Stomach smooth muscle (tissue), 2 donors: ENCODE data around the gene YIPF7.

Experiments used
- H3K27ac ChIP-seq: one replicate; pipeline ENCODE4 v1.7.0; 2013; ENCODE audit warnings: mild to moderate bottlenecking, low read length, inconsistent platforms
- H3K27me3 ChIP-seq, 2 donors: one replicate each; pipeline ENCODE4 v1.7.0; 2013; ENCODE audit warnings: low read length in 2 of 2; ENCODE audit not compliant: insufficient read depth in 2 of 2, control insufficient read depth in 1 of 2
- H3K36me3 ChIP-seq, 2 donors: one replicate each; pipeline ENCODE4 v1.7.0; 2013; ENCODE audit warnings: low read length in 2 of 2; ENCODE audit not compliant: control insufficient read depth in 2 of 2, insufficient read depth in 2 of 2
- H3K4me1 ChIP-seq: one replicate; pipeline ENCODE4 v1.7.0; 2013; ENCODE audit warnings: low read length; ENCODE audit not compliant: control insufficient read depth, insufficient read depth
- H3K4me3 ChIP-seq, 2 donors: one replicate each; pipeline ENCODE4 v1.7.0; 2013; ENCODE audit warnings: low read length in 2 of 2
- H3K9ac ChIP-seq, 2 donors: one replicate each; pipeline ENCODE4 v1.7.0; 2013; ENCODE audit warnings: low read length in 2 of 2, mild to moderate bottlenecking in 1 of 2
- H3K9me3 ChIP-seq, 2 donors: one replicate each; pipeline ENCODE4 v1.7.0; 2013; ENCODE audit warnings: low read length in 2 of 2; ENCODE audit not compliant: control insufficient read depth in 2 of 2
- donor health status: healthy.
- donor health status: Pancreatic carcinoma.

Gene YIPF7

GRCh38 chr4:44623676-44624075 is 27.7 kb downstream of the YIPF7 start:
- H3K9me3 ChIP-seq, result no peaks in the 10 kb centered on the region
- H3K27ac ChIP-seq, result no peak overlapping the region
- no peak overlapping the region for H3K9ac ChIP-seq
- H3K4me1 ChIP-seq, result no peaks in the 10 kb centered on the region
- no peaks in the 10 kb centered on the region for H3K36me3 ChIP-seq
- no peaks in the 10 kb centered on the region for H3K27me3 ChIP-seq
- H3K4me3 ChIP-seq, result no peak overlapping the region

GRCh38 chr4:44616621-44617020 is 34.8 kb downstream of the YIPF7 start:
- Histone ChIP-seq H3K27me3 (no peaks in the 10 kb centered on the region), H3K4me3 (no peak overlapping the region), H3K27ac (no peak overlapping the region), H3K9me3 (no peaks in the 10 kb centered on the region), H3K36me3 (no peaks in the 10 kb centered on the region), H3K9ac (no peak overlapping the region), H3K4me1 (no peaks in the 10 kb centered on the region)

GRCh38 chr4:44583393-44583792 is 68.0 kb downstream of the YIPF7 start:
- Histone ChIP-seq H3K27ac (no peak overlapping the region), H3K9me3 (no peaks in the 10 kb centered on the region), H3K27me3 (no peaks in the 10 kb centered on the region), H3K36me3 (no peaks in the 10 kb centered on the region), H3K4me3 (no peak overlapping the region), H3K9ac (no peak overlapping the region), H3K4me1 (no peaks in the 10 kb centered on the region)

DNA sequence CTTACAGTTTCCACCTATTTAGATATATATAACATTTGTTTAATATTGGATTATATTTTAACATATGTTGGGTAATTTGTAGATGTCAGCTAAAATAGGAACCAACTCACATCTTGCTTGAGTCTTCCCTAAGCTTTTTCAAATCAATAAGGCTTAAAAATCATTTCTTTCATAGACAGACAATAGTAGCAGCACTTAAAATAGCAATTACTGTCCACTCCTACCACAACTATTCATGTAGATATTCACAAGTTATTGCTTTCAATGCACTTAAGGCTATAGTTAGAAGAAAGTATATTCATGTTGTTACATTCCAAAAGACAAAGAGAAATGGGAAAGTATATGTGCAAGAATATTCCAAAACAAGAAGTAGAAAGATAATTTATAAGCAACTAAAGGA is 71.2 kb downstream of the YIPF7 start:
- Histone ChIP-seq H3K9ac (no peak overlapping the region), H3K9me3 (no peaks in the 10 kb centered on the region), H3K27me3 (no peaks in the 10 kb centered on the region), H3K4me3 (no peak overlapping the region), H3K27ac (no peak overlapping the region), H3K4me1 (no peaks in the 10 kb centered on the region), H3K36me3 (no peaks in the 10 kb centered on the region)

- Histone ChIP-seq H3K27ac (no peak overlapping the region), H3K4me3 (no peak overlapping the region), H3K9me3 (no peaks in the 10 kb centered on the region), H3K27me3 (no peaks in the 10 kb centered on the region), H3K9ac (no peak overlapping the region), H3K36me3 (no peaks in the 10 kb centered on the region), H3K4me1 (no peaks in the 10 kb centered on the region)
Measured at GRCh38 chr4:44578954-44579353, 72.5 kb downstream of the YIPF7 start.
